Esophagus squamous epithelium (tissue), 4 donors: ENCODE data around the gene KRTAP10-11.

ENCODE experiments used
- POLR2A ChIP-seq, 4 donors: fragments of 450-650 bp; IDR thresholded peaks; one replicate each; pipeline ENCODE4 v1.6.1; 2017; ENCODE audit warnings: antibody characterized with exemption in 4 of 4, mild to moderate bottlenecking in 4 of 4, moderate library complexity in 3 of 4
- TF ChIP-seq, protein P1 (sequence below), 6 experiments: fragments of 450-650 bp in 4 of 6; fragments of 200-600 bp in 2 of 6; sonication (generic) in 2 of 6; IDR thresholded peaks; one replicate each; pipeline ENCODE4 v1.5.1; 2016 to 2019; ENCODE audit warnings: antibody characterized with exemption in 6 of 6, mild to moderate bottlenecking in 4 of 6, moderate library complexity in 4 of 6

DNA sequence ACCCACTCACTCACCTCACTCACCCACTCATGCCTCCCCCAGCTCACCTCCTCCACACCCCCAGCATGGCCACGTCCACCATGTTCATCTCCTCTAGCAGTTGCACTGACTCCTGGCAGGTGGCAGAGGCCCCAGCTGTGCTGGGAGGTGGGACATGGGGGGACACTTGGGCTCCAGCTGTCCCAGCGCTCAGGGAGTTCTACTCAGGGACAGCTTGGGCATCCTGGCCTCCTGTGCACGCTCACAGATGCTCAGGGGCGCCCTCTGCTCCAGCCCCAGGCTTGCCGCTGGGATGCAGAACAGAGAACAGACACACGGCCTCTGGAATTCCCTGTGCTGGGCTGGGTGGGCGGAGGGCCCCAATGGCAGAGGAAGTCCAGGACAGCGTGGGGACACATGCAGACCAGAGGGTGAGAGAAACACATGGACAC, 29.1 kb upstream of the KRTAP10-11 start:
- TF ChIP-seq POLR2A (IDR thresholded peaks at IDR 0.05), result no peak
- TF ChIP-seq, protein P1, sequence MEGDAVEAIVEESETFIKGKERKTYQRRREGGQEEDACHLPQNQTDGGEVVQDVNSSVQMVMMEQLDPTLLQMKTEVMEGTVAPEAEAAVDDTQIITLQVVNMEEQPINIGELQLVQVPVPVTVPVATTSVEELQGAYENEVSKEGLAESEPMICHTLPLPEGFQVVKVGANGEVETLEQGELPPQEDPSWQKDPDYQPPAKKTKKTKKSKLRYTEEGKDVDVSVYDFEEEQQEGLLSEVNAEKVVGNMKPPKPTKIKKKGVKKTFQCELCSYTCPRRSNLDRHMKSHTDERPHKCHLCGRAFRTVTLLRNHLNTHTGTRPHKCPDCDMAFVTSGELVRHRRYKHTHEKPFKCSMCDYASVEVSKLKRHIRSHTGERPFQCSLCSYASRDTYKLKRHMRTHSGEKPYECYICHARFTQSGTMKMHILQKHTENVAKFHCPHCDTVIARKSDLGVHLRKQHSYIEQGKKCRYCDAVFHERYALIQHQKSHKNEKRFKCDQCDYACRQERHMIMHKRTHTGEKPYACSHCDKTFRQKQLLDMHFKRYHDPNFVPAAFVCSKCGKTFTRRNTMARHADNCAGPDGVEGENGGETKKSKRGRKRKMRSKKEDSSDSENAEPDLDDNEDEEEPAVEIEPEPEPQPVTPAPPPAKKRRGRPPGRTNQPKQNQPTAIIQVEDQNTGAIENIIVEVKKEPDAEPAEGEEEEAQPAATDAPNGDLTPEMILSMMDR (IDR thresholded peaks at IDR 0.05), result no peak
